Peyer's patch (tissue), 4 donors: ENCODE results near the gene C1QTNF2.

ENCODE experiments used
- CTCF ChIP-seq, 6 experiments: fragments of 450-650 bp in 4 of 6; fragments of 200-600 bp in 2 of 6; sonication (generic) in 1 of 6; IDR thresholded peaks; one replicate each; pipeline ENCODE4 v1.5.1; 2017 to 2019; ENCODE audit warnings: antibody characterized with exemption in 6 of 6, mild to moderate bottlenecking in 3 of 6, moderate library complexity in 1 of 6
- POLR2A ChIP-seq, 2 donors: fragments of 450-650 bp; IDR thresholded peaks; one replicate each; pipeline ENCODE4 v1.5.1; 2017; ENCODE audit warnings: antibody characterized with exemption in 2 of 2, mild to moderate bottlenecking in 2 of 2, moderate library complexity in 2 of 2

DNA sequence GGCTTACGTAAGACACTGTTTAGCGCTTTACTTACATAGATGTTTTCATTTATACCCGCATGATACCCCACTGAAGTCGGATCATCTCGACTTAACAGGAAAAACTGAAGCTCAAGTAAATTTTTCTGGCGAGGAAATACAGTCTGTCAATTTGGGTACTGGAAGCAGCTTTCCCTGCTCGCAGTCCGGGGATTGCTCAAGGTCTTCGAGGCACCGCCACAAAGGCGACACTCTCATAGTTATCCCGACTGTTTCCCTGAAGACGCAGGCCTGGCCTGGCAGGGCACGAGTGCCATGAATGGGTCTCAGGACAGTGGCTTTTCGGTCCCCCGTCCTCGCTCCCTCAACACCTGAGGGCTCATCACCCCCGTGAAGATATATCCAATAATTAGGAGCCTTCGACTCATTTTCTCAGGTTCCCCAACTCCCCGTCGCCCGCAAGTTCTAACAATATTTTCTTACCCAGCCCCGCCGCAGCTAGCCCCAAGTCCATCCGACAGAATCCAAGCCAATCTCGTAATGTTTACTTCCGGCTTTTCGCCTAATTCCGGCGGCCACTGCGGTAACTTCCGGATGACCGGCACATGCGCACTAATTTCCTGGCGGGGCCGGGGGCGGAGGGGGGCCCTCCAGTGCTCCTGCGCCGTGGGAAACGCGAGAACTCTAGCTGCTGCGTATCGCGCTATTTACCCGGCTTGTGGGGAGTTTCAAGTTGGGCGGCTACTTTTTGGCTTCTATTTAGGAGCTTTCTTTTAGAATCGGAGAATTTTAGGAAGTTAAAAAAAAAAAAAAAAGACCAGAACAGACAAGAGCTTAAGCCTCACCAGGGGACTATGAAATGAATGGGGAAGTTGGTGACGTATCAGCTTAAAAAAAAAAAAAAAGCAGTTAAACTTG is 48.4 kb upstream of the C1QTNF2 start, which contains the start of gene SLU7:
- TF ChIP-seq CTCF (IDR thresholded peaks at IDR 0.05) (no peak), POLR2A (IDR thresholded peaks at IDR 0.05) (peak; percentile 60 to 66)
